Gastroesophageal sphincter (tissue), 3 donors: ENCODE results near the gene NDUFA11.

Experiments
- CTCF ChIP-seq, 4 experiments: fragments of 200-600 bp in 2 of 4; fragments of 450-650 bp in 2 of 4; sonication (generic) in 1 of 4; IDR thresholded peaks; one replicate each; pipeline ENCODE4 v1.5.1; 2017 to 2019; ENCODE audit warnings: antibody characterized with exemption in 4 of 4, mild to moderate bottlenecking in 2 of 4, moderate library complexity in 2 of 4
- EP300 ChIP-seq: sonication (generic); formaldehyde crosslinking; IDR thresholded peaks from one replicate; pipeline ENCODE4 v1.6.1; 2017; ENCODE audit warnings: antibody characterized with exemption, mild to moderate bottlenecking
- POLR2A ChIP-seq, 2 donors: fragments of 450-650 bp; IDR thresholded peaks; one replicate each; pipeline ENCODE4 v1.6.1; 2017; ENCODE audit warnings: antibody characterized with exemption in 2 of 2, mild to moderate bottlenecking in 2 of 2, moderate library complexity in 1 of 2
- POLR2AphosphoS5 ChIP-seq: sonication (generic); formaldehyde crosslinking; IDR thresholded peaks from one replicate; pipeline ENCODE4 v1.6.1; 2017; ENCODE audit warnings: antibody characterized with exemption

- TF ChIP-seq CTCF (IDR thresholded peaks at IDR 0.05) (no peak), POLR2A (IDR thresholded peaks at IDR 0.05) (no peak), POLR2AphosphoS5 (no peak), EP300 (no peak)
These were observed 29.9 kb downstream of the NDUFA11 start for GRCh38 chr19:5873617-5874199.
